OCI-LY3 (cell line): ENCODE data around the gene CNTN1.

ENCODE experiments used
- H2AFZ ChIP-seq: fragments of 200-600, 300-600 bp; shearing (Covaris generic); 2 replicates; pipeline ENCODE4 v1.6.0; 2014; ENCODE audit warnings: antibody characterized with exemption, low read depth, low read length
- H3K27ac ChIP-seq: fragments of 200-600, 300-600 bp; sonication (generic); 2 replicates; pipeline ENCODE4 v1.5.1; 2014; ENCODE audit warnings: mild to moderate bottlenecking, low read length, moderate library complexity, mixed read lengths
- H3K27me3 ChIP-seq: fragments of 200-600, 300-600 bp; sonication (generic); 2 replicates; pipeline ENCODE4 v1.6.1; 2014; ENCODE audit warnings: low read depth, low read length, mixed read lengths
- H3K36me3 ChIP-seq: fragments of 200-600, 300-600 bp; sonication (generic); replicated peaks from 2 replicates; pipeline ENCODE3; 2014; ENCODE audit warnings: low read depth, low read length, mixed read lengths
- H3K4me1 ChIP-seq: fragments of 300-600, 200-600 bp; sonication (generic); 2 replicates; pipeline ENCODE4 v1.6.1; 2014; ENCODE audit warnings: low read length, mixed read lengths
- H3K4me2 ChIP-seq: fragments of 200-600, 300-600 bp; sonication (generic); 2 replicates; pipeline ENCODE4 v1.6.1; 2014; ENCODE audit warnings: low read length, mixed read lengths
- H3K4me3 ChIP-seq: fragments of 300-600, 200-600 bp; sonication (generic); 2 replicates; pipeline ENCODE4 v1.5.1; 2014; ENCODE audit warnings: antibody characterized with exemption, mild to moderate bottlenecking, low read length, moderate library complexity
- H3K79me2 ChIP-seq: fragments of 300-600, 200-600 bp; shearing (Covaris generic); 2 replicates; pipeline ENCODE4 v1.6.1; 2014; ENCODE audit warnings: mild to moderate bottlenecking, low read length, mixed read lengths
- H3K9ac ChIP-seq: fragments of 300-600, 200-600 bp; shearing (Covaris generic); 2 replicates; pipeline ENCODE4 v1.6.0; 2014; ENCODE audit warnings: mild to moderate bottlenecking, low read length, moderate library complexity
- H3K9me3 ChIP-seq: fragments of 200-600, 300-600 bp; shearing (Covaris generic); 2 replicates; pipeline ENCODE4 v1.6.1; 2014; ENCODE audit warnings: low read length, mixed read lengths; ENCODE audit not compliant: insufficient read depth
- H4K20me1 ChIP-seq: fragments of 200-600, 300-600 bp; sonication (generic); 2 replicates; pipeline ENCODE4 v1.6.1; 2016; ENCODE audit warnings: low read length, mixed read lengths; ENCODE audit not compliant: insufficient read depth
- EZH2phosphoT487 ChIP-seq: fragments of 200-600 bp; shearing (Covaris generic); IDR thresholded peaks from 2 replicates; pipeline ENCODE4 v1.6.1; 2018; ENCODE audit warnings: antibody characterized with exemption, mixed run types, low read depth
- TF ChIP-seq, protein P1 (sequence below): fragments of 200-600, 300-600 bp; sonication (generic); IDR thresholded peaks from 2 replicates; pipeline ENCODE4 v1.5.1; 2014; ENCODE audit warnings: antibody characterized with exemption, low read length, low read depth

The CNTN1 gene

GRCh38 chr12:40921563-40922163, 229.4 kb downstream of the CNTN1 start:
- no peak overlapping the region for H2AFZ ChIP-seq
- TF ChIP-seq EZH2phosphoT487 = no peak
- TF ChIP-seq, protein P1, sequence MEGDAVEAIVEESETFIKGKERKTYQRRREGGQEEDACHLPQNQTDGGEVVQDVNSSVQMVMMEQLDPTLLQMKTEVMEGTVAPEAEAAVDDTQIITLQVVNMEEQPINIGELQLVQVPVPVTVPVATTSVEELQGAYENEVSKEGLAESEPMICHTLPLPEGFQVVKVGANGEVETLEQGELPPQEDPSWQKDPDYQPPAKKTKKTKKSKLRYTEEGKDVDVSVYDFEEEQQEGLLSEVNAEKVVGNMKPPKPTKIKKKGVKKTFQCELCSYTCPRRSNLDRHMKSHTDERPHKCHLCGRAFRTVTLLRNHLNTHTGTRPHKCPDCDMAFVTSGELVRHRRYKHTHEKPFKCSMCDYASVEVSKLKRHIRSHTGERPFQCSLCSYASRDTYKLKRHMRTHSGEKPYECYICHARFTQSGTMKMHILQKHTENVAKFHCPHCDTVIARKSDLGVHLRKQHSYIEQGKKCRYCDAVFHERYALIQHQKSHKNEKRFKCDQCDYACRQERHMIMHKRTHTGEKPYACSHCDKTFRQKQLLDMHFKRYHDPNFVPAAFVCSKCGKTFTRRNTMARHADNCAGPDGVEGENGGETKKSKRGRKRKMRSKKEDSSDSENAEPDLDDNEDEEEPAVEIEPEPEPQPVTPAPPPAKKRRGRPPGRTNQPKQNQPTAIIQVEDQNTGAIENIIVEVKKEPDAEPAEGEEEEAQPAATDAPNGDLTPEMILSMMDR = peak; percentile 81

DNA sequence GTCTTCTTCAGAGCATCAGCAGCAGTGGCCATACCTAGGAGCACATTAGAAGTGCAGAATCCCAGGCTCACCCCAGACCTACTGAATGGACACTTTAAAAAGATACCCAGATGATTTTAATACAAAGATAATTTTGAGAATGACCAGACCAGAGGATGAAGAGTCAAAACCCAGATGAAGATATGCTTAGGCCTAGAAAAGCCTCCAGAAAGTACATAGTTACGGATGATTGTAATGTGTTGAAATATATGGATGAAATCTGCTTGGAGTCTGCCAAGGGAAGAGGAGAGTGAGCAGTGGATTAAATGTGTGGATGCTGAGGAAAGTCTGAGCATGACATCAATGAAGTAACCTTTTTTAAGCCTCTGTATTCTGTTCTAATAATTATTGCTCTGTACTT, 245.7 kb downstream of the CNTN1 start:
- Histone ChIP-seq H3K4me3 (no peak overlapping the region), H3K36me3 (no peaks in the 10 kb centered on the region), H3K9ac (no peak overlapping the region), H4K20me1 (no peaks in the 10 kb centered on the region), H3K4me2 (no peak overlapping the region), H3K27me3 (no peaks in the 10 kb centered on the region), H3K9me3 (no peaks in the 10 kb centered on the region), H3K4me1 (no peaks in the 10 kb centered on the region), H3K79me2 (no peaks in the 10 kb centered on the region), H3K27ac (no peak overlapping the region), H2AFZ (no peak overlapping the region)
- TF ChIP-seq, protein P1 = no peak
- no peak for TF ChIP-seq EZH2phosphoT487

More at GRCh38 chr12:40921563-40922163, 229.4 kb downstream of the CNTN1 start:
- H3K27ac ChIP-seq = no peak overlapping the region
- no peaks in the 10 kb centered on the region for H3K9me3 ChIP-seq
- no peak overlapping the region for H3K4me3 ChIP-seq
- no peaks in the 10 kb centered on the region for H3K79me2 ChIP-seq
- no peaks in the 10 kb centered on the region for H4K20me1 ChIP-seq
- no peaks in the 10 kb centered on the region for H3K36me3 ChIP-seq
- H3K9ac ChIP-seq = no peak overlapping the region
- H3K4me1 ChIP-seq = peaks cover 5% of the 10 kb centered on the region; the same call in 1 of the 2 replicates
- no peak overlapping the region for H3K4me2 ChIP-seq
- peaks cover 8% of the 10 kb centered on the region; the same call in 1 of the 2 replicates for H3K27me3 ChIP-seq

- H3K27ac ChIP-seq = no peak overlapping the region
- TF ChIP-seq, protein P1 = no peak
- no peak for TF ChIP-seq EZH2phosphoT487
- no peaks in the 10 kb centered on the region for H4K20me1 ChIP-seq
- H3K27me3 ChIP-seq = no peaks in the 10 kb centered on the region
- H3K79me2 ChIP-seq = no peaks in the 10 kb centered on the region
- no peaks in the 10 kb centered on the region for H3K9me3 ChIP-seq
- H2AFZ ChIP-seq = no peak overlapping the region
- H3K4me1 ChIP-seq = no peaks in the 10 kb centered on the region
- H3K4me3 ChIP-seq = no peak overlapping the region
- no peaks in the 10 kb centered on the region for H3K36me3 ChIP-seq
- H3K4me2 ChIP-seq = no peak overlapping the region
- no peak overlapping the region for H3K9ac ChIP-seq
Observed at GRCh38 chr12:40942326-40942725, 250.1 kb downstream of the CNTN1 start.

DNA sequence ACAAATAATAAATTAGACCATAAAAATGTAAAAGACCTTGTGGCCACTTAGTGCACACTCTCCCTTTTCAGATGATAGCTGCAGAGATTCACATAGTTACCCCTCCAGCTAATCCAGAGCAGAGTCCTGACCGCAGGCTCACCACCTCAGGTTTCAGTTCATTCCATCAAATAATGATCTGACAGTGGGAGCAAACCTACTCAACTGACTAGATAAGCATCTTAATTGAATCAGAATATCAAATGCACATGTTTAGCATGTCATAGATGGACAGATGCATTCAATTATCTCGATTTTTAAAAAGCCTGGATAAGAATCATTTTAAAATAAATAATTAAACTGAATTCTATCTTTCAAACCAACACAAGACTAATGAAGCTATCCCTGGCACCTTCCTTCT, 253.5 kb downstream of the CNTN1 start:
- H3K36me3 ChIP-seq = no peaks in the 10 kb centered on the region
- H3K9me3 ChIP-seq = no peaks in the 10 kb centered on the region
- no peaks in the 10 kb centered on the region for H3K27me3 ChIP-seq
- H3K4me1 ChIP-seq = no peaks in the 10 kb centered on the region
- no peak overlapping the region for H3K9ac ChIP-seq
- H3K4me2 ChIP-seq = no peak overlapping the region
- H3K4me3 ChIP-seq = no peak overlapping the region
- H3K79me2 ChIP-seq = no peaks in the 10 kb centered on the region
- H2AFZ ChIP-seq = no peak overlapping the region
- no peaks in the 10 kb centered on the region for H4K20me1 ChIP-seq
- no peak overlapping the region for H3K27ac ChIP-seq
- TF ChIP-seq, protein P1 = no peak
- TF ChIP-seq EZH2phosphoT487 = no peak
